K562 (cell line): ENCODE results near the gene PLEKHG4B. TPM values are rescaled to one million over a fixed set of nuclear protein-coding genes. Genes with fewer than 3 reads are reported as not detected.

Experiments used
- BRF1 ChIP-seq: IDR thresholded peaks from 3 replicates; pipeline ENCODE4 v1.6.1; 2011; ENCODE audit warnings: borderline replicate concordance, mild to moderate bottlenecking; ENCODE audit not compliant: insufficient read length; ENCODE audit errors: extremely low read depth
- GABPB2 ChIP-seq: fragments of 250-450 bp; sonication (Bioruptor Pico); conservative IDR thresholded peaks from 2 replicates; pipeline ENCODE4 v1.5.1; 2021; ENCODE audit warnings: mild to moderate bottlenecking
- MEIS2 ChIP-seq: fragments of 450-650 bp; IDR thresholded peaks from 2 replicates; pipeline ENCODE4 v1.6.1; 2014; ENCODE audit warnings: mild to moderate bottlenecking; ENCODE audit not compliant: partially characterized antibody
- NCOA4 ChIP-seq: fragments of 450-650 bp; IDR thresholded peaks from 2 replicates; pipeline ENCODE4 v1.6.1; 2018; ENCODE audit warnings: mild to moderate bottlenecking; ENCODE audit not compliant: partially characterized antibody
- POLR2H ChIP-seq: IDR thresholded peaks from 2 replicates; pipeline ENCODE4 v1.6.1; 2016; ENCODE audit warnings: missing genetic modification characterization, low read depth, mild to moderate bottlenecking, control low read depth, missing compliant biosample characterization, moderate library complexity
- RAD21 ChIP-seq, 2 experiments: fragments of 250-450 bp in 1 of 2; fragments of 450-650 bp in 1 of 2; sonication (Bioruptor Pico) in 1 of 2; formaldehyde crosslinking in 1 of 2; IDR thresholded peaks in 1 of 2; conservative IDR thresholded peaks in 1 of 2; 2 replicates each; pipeline versions ENCODE4 v1.4.0 to v1.8.0; 2020 to 2022; ENCODE audit warnings: mild to moderate bottlenecking in 2 of 2, moderate library complexity in 1 of 2
- REST ChIP-seq, 2 experiments: fragments of 450-650 bp; formaldehyde crosslinking in 1 of 2; IDR thresholded peaks; 2 replicates each; pipeline versions ENCODE4 v1.4.0 to v1.6.1; 2014 to 2020; ENCODE audit warnings: mild to moderate bottlenecking in 2 of 2, borderline replicate concordance in 1 of 2, low read depth in 1 of 2
- RREB1 ChIP-seq: fragments of 250-450 bp; sonication (Bioruptor Pico); IDR thresholded peaks from 2 replicates; pipeline ENCODE4 v1.4.0; 2020
- SMAD4 ChIP-seq: fragments of 250-450 bp; sonication (Bioruptor Pico); conservative IDR thresholded peaks from 2 replicates; pipeline ENCODE4 v1.8.0; 2021; ENCODE audit warnings: inconsistent platforms, mild to moderate bottlenecking, moderate library complexity
- ZNF239 ChIP-seq: fragments of 250-450 bp; sonication (Bioruptor Pico); IDR thresholded peaks from 2 replicates; pipeline ENCODE4 v1.4.0; 2020; ENCODE audit warnings: mild to moderate bottlenecking
- ZNF699 ChIP-seq: fragments of 250-450 bp; sonication (Bioruptor Pico); IDR thresholded peaks from 2 replicates; pipeline ENCODE4 v1.8.0; 2021; ENCODE audit warnings: mild to moderate bottlenecking, moderate library complexity; ENCODE audit not compliant: insufficient replicate concordance
- polyA plus RNA-seq, 8 experiments: library from polyadenylated mRNA; depleted of rRNA in 4 of 8; stranded (reverse) in 5 of 8; unstranded in 3 of 8; fragments of >200 nt; fragmentation: Nextera tagmentation in 2 of 8; fragmentation: Illumina TruSeq in 1 of 8; extraction: Ambion mirVana in 2 of 8; extraction: Trizol in 1 of 8; gene quantifications; 2 replicates each; pipeline versions ENCODE4 v1.2.1 to v1.2.3, GENCODE V29; 2011 to 2014; ENCODE audit warnings: inconsistent platforms in 1 of 8, missing spikeins in 1 of 8
- total RNA-seq, 7 experiments: library from RNA; depleted of rRNA in 6 of 7; stranded (reverse); fragments of >200 nt in 6 of 7; fragmentation: Illumina TruSeq in 2 of 7; extraction: Trizol in 2 of 7; gene quantifications; 2 replicates each; pipeline versions ENCODE4 v1.2.1 to v1.2.3, GENCODE V29; 2011 to 2021; ENCODE audit warnings: low replicate concordance in 1 of 7

PLEKHG4B gene
- total and polyA plus RNA-seq, 9 of the 15 experiments (the other 6 are each of a cell fraction or from before 2014, with no cell fraction given), result 0.02 TPM; not detected in 8

DNA sequence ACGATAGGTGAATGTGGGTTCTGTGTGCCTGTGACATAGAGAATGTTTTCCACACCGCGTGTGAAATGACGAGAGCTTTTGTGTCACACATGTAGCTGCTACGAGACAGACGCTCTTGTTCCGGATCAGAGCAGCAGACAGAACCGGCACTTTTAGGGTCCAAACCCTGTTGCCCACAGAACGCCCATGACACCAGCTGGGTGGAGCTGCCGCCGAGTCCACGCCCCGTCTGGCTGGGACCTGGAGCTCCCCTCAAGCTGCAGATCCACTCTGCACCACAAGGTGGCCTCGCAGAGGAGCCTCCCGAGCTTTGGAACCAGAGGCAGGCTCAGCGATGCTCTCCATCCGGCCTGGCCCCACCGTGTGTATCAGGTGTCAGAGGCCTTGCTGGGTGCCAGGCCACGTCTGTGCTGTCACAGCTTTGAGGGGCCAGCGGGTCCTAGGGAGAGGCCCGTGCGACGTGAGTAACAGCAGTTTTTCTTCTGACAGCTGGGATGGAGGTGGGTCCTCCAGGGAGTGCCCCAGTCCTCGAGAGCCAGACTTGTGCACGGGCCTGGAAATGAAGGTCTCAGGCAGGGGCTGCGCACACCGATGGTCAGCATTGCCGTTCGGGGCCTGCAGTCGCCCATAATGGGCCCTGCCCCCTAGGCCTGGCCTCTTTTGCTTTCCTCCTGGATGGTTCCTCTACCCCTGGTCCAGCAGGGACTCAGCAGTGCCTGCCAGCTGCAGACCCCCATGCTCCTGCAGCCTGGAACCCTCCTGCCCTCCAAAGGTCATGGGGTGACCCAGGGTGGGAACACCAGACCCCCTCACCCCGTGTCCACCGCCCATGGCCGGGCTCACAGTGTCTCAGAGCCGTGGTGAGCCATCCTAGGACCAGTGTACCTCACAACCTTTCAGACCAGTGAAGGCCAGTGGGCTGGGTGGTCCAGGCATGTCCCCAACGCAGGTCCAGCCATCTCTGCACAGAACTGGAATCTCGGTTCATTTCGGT, 96.8 kb downstream of the PLEKHG4B start (continued):
- no peak for TF ChIP-seq POLR2H
- peak; percentile 68 to 82 for TF ChIP-seq RAD21 (CRISPR knock-in tag; conservative IDR thresholded peaks at IDR 0.05 in 1 of 2, IDR thresholded peaks at IDR 0.05 in 1 of 2)
- TF ChIP-seq ZNF239 (CRISPR knock-in tag), result no peak
- 0 out of 2 replicates have a peak, but pooled peaks have one; percentile 40 for TF ChIP-seq RREB1 (CRISPR knock-in tag)
- no peak for TF ChIP-seq ZNF699 (CRISPR knock-in tag)
- TF ChIP-seq SMAD4 (CRISPR knock-in tag), result peak; percentile 49; the same call in 1 of the 2 replicates
- TF ChIP-seq NCOA4, result no peak
- TF ChIP-seq GABPB2, result no peak
- TF ChIP-seq MEIS2, result no peak
- no peak for TF ChIP-seq BRF1
- peak; percentile 64; the same call in 1 of the 2 replicates for TF ChIP-seq REST (IDR thresholded peaks at IDR 0.05; ENCODE audit: borderline replicate concordance)
- TF ChIP-seq REST (CRISPR knock-in tag; IDR thresholded peaks at IDR 0.05; ENCODE audit: low read depth), result no peak
